ENCODE measurements around the gene CFAP57.

CFAP57 gene

DNA sequence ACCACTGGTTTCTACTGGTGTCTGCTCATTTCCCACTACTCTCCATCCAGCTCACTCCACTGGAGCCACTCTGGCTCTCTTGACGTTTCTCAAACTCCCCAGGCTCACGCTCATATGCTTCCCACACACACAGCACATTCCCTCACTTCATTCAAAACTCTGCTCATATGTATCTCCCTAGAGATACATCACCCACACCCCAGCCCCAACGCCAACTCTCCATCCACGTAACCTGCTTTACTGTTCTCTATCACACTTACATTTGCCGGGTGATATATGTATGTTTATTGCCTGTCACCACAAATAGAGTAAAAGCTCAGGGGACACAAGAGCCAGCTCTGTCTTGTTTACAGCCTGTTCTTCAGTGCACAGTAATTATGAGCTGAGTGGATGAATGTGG is 22.2 kb upstream of the CFAP57 start:
- DNase-seq (ENCODE audit: extremely low read depth, low read depth), result no peak
- TF ChIP-seq, protein P1, sequence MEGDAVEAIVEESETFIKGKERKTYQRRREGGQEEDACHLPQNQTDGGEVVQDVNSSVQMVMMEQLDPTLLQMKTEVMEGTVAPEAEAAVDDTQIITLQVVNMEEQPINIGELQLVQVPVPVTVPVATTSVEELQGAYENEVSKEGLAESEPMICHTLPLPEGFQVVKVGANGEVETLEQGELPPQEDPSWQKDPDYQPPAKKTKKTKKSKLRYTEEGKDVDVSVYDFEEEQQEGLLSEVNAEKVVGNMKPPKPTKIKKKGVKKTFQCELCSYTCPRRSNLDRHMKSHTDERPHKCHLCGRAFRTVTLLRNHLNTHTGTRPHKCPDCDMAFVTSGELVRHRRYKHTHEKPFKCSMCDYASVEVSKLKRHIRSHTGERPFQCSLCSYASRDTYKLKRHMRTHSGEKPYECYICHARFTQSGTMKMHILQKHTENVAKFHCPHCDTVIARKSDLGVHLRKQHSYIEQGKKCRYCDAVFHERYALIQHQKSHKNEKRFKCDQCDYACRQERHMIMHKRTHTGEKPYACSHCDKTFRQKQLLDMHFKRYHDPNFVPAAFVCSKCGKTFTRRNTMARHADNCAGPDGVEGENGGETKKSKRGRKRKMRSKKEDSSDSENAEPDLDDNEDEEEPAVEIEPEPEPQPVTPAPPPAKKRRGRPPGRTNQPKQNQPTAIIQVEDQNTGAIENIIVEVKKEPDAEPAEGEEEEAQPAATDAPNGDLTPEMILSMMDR (IDR thresholded peaks at IDR 0.05; ENCODE audit: low read depth, low read length), result no peak

- TF ChIP-seq, protein P1 (IDR thresholded peaks at IDR 0.05; ENCODE audit: low read depth, low read length), result no peak
- no peak for DNase-seq (ENCODE audit: extremely low read depth, low read depth)
Observed at GRCh38 chr1:43152866-43153265, 19.3 kb upstream of the CFAP57 start.

DNA sequence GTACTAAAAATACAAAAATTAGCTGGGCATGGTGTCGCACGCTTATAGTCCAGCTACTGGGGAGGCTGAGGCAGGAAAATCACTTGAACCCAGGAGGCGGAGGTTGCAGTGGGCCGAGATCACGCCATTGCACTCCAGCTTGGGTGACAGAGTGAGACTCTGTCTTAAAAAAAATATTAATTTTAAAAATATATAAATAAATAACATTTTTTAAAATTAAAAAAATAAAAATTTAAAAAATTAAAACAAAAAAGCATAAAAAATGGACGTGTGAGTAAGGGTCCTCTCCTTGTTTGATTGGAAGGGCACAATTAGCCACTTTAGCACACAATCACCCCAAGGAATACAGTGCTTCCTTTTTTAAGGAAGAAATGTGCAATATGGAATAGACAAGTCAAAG is 18.7 kb upstream of the CFAP57 start:
- DNase-seq (ENCODE audit: extremely low read depth, low read depth), result no peak
- TF ChIP-seq, protein P1 (IDR thresholded peaks at IDR 0.05; ENCODE audit: low read depth, low read length), result no peak

- TF ChIP-seq, protein P1 (IDR thresholded peaks at IDR 0.05; ENCODE audit: low read depth, low read length), result no peak
- no peak for DNase-seq (ENCODE audit: extremely low read depth, low read depth)
Observed at GRCh38 chr1:43156026-43156425, 16.1 kb upstream of the CFAP57 start.

GRCh38 chr1:43165162-43165561 is 7.0 kb upstream of the CFAP57 start:
- TF ChIP-seq, protein P1 (IDR thresholded peaks at IDR 0.05; ENCODE audit: low read depth, low read length), result no peak
- DNase-seq (ENCODE audit: extremely low read depth, low read depth), result no peak

- DNase-seq (ENCODE audit: extremely low read depth, low read depth), result no peak
- TF ChIP-seq, protein P1 (IDR thresholded peaks at IDR 0.05; ENCODE audit: low read depth, low read length), result no peak
Observed at GRCh38 chr1:43165765-43166164, 6.4 kb upstream of the CFAP57 start.

GRCh38 chr1:43171312-43171875 is 736 bp upstream of the CFAP57 start:
- DNase-seq (ENCODE audit: extremely low read depth, low read depth), result no peak
- TF ChIP-seq, protein P1 (IDR thresholded peaks at IDR 0.05; ENCODE audit: low read depth, low read length), result no peak

All from AG09319 (cell line).